Stimulated activated CD8-positive, alpha-beta memory T cell treated with anti-CD3 and anti-CD28 coated beads, Interleukin-12 subunit alpha, Interleukin-12 subunit beta, amount 100 ng/mL, for 24 hours (primary cell): ENCODE data around the gene FNDC3B.
A peak's percentile ranks its signal among the peaks of the same experiment; 100 is the strongest.
"Not testable (repeated sequence)": the region's sequence is repeated elsewhere in the genome, so short reads cannot be mapped to it uniquely, and the experiment has no call there.

Experiments
- DNase-seq: peaks from one replicate; pipeline ENCODE4 v3.0.0-alpha.2; 2020; ENCODE audit errors: extremely low read depth

FNDC3B gene

DNA sequence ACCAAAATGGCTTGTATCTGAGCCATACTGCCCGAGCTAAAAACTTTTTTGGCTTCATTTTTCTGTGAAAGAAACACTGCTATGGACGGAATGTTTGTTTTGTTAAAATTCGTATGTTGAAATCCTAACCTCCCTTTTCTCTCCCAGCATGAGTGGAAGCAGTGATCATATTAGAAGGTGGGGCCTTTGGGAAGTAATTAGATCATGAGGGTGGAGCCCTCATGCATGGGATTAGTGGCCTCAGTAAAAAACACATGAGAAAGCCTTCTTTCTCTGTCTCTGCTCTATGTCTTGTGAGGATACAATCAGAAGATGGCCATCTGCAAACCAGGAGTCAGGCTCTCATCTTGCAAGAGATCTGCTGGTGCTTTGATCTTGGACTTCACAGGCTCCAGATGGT lies 7.4 kb upstream of the FNDC3B start:
- no peak for DNase-seq

DNA sequence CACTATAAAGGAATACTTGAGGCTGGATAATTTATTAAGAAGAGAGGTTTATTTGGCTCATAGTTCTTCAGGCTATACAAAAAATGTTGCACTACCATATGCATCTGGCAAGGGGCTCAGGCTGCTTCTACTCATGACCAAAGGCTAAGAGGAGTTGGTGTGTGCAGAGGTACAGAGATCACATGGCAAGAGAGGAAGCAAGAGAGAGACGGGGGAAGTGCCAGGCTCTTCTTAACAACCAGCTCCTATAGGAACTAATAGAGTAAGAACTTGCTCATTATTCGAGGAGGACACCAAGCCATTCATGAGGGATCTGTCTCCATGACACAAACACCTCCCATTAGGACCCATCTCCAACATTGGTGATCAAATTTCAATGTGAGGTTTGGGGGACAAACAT lies 6.0 kb upstream of the FNDC3B start:
- no peak for DNase-seq

DNA sequence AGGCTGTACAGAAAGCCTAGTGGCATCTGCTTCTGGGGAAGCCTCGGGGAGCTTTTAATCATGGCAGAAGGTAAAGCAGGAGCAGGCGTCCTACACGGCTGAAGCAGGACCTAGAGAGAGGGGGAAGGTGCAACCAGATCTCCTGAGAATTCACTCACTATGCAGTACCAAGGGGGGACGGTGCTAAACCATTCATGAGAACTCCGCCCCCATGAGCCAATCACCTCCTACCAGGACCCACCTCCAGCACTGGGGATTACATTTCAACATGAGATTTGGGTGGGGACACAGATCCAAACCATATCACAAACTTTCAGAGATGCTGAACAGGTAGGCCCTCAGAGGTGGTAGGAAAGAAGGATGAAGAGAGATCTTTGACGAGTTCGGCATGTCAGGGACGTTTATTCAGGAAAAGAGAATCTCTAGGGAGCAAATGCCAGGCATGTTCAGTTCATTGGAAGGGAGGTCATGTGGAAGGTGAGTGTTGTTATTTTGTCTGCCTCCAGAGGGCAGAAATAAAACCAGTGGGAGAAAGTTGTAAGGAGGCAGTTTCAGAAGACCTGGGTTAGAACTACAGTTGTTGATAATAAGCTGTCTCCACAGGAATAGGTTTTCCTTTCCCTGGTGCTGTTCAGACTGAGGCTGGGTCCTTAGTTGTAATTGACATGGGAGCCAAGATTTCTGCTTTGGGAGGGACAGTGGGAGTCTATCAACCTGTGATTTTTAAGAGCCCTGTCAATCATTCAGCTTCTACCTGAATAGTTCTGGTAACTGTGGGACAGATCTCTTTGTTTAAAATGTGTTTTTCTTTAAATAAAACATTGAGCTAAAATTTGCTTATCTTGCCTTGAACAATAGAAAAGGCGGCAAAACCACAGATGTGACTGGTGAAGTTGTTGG lies 4.3 kb upstream of the FNDC3B start:
- DNase-seq = no peak

DNA sequence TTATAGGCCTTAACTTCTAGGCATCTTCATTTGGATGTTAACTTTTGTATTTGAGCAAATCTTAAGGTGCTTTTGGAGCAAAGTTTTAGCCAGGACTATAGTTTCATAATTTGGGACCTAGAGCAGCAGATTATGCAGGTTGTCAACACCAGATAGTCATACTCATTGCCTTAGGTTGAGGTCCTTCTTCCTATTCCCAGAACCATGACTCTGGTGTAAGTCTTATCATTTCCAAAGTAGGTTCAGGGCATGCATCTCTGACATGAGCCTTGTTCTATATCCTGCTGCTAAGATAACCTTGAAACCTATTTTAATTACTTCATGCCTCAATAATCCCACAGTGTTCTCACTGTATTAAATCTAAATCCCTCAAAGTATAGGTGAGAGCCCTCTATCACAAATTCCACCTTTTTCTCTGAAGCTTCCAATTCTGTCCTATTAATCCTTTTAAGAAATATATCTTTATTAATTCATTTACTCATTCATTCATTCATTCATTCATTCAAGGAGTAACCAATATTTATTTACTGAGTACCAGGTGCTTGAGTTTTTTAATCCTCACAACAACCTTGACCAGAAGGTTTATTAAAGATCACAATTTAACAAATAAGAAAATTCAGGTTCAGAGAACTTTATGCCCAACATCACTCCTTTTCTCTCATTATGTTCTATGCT lies 2.7 kb upstream of the FNDC3B start:
- DNase-seq = no peak

DNA sequence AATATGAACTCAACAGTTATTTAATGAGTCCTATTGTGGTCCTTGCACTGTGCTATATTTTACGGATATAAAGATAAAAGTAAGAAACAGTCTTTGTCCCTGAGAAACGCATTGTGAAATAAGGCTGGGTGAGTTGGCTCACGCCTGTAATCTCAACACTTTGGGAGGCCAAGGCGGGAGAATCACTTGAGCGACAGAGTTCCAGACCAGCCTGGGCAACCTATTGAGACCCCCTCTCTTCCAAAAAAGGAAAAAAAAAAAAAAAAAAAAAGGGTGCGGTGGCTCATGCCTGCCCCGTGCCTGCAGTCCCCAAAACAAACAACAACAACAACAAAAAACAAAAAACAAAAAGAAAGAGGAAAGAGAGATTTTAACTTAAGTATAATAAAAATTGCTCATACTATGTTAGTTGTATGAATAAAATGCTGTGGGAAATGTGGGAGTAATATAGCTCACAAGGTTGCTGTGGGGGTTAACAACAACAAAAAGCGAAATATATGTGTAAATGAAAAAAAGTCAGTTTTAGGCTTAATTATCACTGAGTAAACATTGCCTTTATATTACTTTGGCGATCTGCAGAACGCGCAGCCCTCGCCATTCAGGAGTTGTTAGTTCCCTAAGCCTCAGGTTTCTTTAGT lies 461 bp upstream of the FNDC3B start:
- DNase-seq = no peak

DNA sequence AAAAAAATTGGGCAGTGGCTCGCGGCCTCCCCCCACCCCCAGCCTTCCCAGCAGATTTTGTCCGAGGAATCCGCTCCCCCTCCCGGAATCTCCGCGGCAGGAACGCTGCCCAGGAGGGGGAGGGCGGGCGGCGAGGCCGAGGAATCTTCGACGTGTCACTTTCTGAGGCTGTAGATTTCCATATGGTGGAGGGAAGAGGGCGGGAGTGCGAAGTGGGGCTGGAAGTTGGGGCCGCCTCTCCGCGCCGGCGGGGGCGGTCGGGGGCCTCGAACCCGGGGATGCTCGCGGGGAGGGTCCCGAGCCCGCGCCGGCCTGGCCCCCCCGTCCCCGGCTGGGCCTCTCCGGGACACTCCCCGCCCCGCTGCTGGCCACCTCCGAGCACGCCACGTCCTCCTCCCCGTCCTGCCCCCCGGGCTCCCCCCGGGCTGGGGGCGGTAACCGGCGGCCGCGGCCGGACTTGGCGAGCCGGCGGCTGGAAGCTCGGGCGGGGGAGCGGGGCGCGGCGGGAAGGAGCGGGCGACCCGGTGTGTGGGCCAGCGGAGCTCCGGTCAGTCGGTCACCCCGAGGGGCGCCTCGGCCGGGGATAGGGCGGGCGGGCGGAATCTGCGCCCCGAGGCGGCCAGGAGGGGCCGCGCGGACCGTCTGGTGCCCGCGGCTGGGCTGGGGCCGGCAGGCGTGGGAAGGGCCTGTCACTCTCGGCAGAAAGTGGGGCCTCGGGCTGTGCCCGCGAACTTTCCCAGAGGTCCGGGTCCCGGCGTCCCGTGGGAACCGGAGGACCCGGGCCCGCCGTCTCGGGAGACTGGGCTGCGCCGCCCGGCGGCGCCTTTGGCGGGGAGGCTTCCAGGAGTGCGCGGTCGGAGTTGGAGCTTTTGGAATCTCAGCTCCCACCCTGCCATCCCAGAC lies 951 bp downstream of the FNDC3B start:
- DNase-seq = peak; percentile 9

DNA sequence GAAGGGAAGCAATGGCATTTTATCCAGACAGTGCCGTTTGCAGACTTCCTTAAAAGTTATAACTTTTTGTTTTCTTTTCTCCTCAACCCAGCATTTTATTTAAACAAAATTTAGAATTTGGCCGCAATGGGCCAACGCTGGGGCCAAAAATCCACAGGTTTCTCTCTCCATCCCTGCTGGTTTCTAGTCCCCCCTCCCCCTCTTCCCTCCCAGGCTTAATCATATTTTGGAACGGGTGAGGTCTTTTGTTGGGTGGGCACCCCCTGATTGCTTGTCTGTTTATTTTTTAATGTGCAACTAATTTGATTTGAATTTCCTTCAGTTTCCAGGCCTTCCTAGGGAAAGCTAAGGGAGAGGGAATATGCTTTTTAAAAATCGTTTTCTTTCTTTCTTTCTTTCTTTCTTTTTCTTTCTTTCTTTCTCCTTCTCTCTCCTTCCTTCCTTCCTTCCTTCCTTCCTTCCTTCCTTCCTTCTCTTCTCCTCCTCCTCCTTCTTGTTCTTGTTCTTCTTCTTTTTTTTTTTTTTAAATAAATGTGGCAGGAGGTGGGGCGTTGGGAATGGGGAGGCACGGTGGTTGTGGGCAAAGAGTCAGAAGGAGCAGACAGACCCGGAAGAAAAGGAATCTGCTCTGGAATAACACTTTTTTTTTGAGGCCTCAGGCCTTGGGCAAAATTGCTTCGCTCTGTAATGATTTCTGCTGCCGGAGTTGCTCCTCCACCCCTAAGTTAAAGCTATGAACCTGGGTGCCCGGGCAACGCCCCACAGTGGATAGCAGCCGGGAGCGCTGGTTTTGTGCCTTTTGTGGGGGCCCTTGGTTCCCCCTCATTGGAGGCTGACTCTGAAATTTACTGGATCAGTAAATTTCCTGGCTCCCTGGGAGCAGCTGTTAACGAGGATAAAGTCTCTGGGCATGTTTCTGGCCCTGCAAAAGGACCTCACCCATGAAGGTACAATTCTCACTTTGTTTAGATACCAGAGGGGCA lies 1.9 kb downstream of the FNDC3B start:
- no peak for DNase-seq

DNA sequence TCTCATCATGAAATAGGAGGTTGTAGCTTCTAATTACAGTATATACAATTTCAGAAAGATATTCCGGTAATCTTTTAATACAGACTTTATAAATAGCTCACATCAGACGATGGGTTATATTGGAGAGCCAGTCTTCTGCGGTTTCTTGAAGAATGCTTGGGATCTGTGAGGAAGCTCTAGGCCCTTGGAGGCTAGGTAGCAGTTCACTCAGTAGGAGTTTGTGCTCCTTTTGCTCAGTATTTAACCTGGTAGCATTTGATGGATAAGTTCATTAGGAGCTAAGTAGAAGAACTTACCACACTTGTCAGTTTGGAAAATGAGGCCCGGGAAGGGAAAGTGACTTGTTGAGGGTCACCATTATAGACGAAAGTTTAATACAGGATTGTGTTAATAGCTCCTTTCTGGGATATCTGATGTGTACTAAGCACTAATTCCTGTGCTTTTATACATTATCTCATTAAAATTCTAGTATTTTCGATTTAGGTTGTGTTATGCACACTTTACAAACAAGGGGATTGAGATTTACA lies 2.8 kb downstream of the FNDC3B start:
- DNase-seq = no peak

DNA sequence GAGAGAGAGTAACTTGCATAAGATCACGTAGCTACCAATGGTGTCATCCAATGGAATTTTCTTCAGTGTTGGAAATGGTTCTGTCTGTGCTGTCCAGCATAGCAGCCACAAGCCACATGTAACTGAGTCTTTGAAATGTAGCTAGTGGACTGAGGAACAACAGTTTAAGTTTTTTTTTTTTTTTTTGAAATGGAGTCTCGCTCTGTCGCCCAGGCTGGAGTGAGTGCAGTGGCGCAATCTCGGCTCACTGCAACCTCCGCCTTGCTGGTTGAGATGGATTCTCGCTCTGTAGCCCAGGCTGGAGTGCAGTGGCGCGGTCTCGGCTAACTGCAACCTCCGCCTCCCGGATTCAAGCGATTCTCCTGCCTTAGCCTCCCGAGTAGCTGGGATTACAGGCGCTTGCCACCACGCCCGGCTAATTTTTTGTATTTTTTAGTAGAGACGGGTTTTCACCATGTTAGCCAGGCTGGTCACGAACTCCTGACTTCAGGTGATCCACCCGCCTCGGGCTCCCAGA lies 3.3 kb downstream of the FNDC3B start:
- not testable (repeated sequence) for DNase-seq

DNA sequence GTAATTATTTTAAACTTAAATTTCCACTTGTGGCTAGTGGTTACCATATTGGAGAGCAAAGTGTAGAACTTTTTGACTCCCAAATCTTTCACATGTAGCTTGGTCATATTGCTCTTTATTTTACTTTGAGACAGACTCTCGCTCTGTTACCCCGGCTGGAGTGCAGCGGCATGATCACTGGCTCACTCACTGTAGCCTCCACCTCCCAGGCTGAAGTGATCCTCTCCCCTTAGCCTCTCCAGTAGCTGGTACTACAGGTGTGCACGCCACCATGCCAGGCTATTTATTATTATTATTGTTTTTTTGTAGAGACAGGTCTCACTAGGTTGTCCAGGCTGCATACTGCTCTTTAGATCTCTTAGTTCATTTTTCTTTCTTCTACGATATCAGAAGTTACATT lies 3.9 kb downstream of the FNDC3B start:
- DNase-seq = no peak

DNA sequence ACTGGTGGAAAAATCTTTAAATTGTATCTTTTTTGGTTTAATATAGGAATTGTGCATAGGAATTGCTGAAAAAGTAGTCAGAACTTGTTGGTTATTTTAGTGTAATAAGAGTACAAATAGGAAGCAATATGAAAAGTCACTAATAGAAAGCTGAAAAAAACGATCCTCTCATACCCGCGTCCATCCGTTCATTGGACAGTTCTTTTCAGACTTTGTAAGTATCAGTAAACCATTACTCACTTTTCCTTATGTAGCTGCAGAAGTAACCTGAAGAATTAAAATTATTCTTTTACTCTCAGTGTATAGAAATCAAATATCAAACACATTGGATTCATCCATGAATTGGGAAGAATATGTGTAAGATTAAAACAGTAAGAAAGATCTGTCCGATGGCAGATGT lies 4.4 kb downstream of the FNDC3B start:
- DNase-seq = no peak

DNA sequence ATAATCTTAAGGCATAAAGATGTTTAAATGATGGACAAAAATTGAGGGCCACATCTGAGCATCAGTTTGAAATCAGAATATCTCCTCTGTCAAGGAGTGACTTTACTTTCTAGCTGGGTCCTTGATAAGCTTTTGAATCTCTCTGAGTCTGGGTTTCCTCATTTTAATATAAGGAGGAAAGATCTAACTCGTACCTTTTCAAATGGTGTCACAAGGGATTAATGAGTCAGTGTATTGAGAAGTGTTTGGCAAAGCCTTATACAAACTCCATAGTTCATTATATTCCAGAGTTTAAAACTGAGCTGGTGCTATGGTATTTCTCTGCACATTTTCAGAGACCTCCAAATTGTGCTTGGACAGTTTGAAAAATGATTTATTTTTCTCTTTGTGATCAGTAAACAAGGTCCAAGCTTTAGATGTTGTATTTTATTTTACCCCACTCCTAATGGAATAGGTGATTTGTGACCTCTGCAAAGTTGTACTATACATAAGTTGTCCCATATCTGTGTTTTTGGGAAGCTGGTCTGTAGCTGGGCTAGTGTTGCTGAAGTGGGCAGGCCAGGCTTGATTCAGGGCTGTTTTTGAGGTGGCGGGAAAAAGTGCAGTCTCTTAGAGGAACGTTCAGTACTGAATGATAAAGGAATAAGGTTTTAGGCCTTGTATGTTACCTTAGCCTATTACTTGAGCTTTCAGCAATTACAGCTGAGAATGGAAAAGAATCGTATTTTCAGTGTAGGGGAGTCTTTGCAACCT lies 5.6 kb downstream of the FNDC3B start:
- DNase-seq = no peak

DNA sequence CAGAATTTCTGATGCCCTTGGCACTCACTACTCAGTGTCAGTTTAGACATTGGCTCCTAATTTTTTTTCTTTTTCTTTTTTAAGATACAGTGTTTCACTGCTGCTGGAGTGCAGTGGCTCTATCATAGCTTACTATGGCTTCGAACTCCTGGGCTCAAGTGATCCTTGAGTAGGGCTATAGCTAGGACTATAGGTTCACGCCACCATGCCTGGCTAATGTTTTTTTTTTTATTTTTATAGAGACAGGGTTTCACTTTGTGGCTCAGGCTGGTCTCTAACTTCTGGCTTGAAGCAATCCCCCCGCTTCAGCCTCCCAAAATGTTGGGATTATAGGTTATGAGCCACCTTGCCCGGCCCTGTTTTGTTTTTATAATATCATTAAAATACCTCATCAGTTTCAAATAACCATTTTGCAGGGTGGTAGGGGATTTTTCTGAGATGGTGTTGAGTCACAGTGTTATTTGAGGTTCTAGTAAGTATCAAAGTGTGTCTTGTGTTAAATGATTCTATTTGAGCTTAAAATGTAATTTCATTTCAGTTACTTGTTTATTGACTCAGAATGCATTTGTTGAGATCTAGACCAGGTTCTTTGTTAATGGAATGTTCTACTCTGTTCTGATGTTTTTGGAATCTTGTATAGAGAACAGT lies 7.0 kb downstream of the FNDC3B start:
- DNase-seq = no peak

DNA sequence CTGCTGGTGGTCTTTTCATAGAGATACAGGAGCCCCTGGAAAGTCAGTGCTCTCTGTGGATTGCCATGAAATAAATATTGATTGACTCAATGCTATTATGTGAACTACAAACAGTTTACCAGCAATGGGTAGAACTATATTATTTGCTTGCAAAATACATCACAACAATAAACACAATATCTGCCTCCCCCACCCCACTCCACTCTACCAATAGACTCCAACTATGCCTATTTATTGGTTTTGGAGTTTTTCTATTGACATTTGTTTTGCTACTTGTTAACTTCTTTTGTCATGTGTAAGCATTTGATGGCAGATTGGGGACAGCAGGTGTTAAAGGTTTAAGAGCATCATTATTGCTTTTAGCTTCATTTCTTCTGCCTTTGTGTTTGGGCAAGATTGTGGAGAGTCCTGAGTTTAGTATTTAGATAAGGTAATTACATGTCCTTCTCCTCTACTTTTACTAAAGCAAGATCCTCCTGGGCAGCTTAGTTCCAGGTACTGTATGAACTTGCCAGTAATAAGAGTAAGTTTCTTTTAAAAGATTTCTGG lies 8.3 kb downstream of the FNDC3B start:
- no peak for DNase-seq

DNA sequence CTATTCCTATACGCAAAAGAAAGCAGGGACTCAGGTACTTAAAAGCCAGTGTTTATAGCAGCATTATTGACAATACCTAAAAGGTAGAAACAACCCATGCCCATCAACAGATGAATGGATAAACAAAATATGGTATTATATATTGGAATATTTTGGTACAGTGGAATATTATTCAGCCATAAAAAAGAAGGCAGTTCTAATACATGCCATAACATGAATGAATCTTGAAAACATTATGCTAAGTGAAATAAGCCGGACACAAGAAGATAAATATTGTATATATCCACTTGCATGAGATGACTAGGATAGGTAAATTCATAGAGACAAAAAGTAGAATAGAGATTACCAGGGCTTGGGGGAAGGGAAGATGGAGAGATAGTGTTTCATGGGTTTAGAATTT lies 9.2 kb downstream of the FNDC3B start:
- no peak for DNase-seq

DNA sequence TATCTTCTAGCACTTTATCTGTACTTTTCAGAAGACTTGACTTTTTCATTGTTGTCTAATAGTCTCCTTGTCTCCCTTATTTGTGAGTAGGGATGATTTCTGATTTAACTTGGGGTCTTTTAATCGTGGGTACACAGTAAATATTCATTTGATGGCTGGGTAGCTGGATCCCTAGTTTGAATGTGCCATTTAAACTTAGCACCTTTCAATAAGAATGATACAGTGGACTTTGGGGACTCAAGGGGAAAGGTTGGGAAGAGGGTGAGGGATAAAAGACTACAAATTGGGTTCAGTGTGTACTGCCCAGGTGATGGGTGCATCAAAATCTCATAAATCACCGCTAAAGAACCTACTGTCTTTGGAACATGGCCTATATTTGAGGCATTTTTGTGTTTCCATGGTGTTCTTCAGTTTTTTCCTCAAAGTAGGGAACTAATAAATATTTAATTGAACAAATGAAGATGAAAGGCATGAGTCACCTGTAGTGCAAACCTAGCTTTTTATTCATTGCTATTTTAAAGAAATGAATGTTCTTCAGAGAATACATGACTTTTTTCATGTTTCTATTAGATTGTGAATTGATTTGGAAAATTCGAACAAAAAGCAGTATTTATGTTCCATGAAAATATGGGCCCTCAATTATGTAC lies 12.1 kb downstream of the FNDC3B start:
- DNase-seq = no peak

DNA sequence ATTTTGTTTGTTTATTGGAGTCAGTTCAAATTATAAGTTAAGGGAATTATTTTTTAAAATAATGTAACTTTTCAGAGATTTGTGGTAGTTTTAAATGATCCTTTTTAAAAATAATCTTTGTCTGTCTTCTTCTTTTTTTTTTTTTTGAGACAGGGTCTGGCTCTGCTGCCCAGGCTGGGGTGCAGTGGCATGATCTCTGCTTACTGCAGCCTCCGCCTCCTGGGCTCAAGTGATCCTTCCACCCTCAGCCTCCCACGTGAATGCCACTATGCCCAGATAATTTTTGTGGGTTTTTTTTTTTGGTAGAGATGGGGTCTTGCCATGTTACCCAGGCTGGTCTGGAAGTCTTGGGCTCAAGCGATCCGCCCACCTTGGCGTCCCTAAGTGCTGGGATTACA lies 12.6 kb downstream of the FNDC3B start:
- no peak for DNase-seq

DNA sequence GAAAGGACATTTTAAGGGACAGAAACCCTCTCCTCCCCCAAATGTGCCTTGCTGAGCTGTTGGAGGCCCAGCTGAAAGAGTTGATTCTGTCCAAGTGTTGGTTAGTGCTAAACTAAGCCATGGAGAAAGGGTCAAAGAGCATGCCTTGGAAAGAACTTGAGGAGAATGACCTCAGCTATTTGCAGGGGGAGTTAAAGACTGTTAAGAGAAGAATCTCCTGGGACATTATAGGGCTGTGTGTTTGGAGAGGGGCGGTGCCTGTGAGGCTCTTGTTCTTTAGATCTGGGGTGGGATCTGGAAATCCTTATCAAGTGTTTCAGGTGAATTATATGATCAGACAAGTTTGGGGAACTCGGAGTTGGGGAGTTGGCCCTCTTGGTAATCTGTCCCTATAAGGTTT lies 13.0 kb downstream of the FNDC3B start:
- DNase-seq = no peak
